Measurements from ENCODE around the gene MAZ. TPM values are rescaled to one million over a fixed set of nuclear protein-coding genes. Genes with fewer than 3 reads are reported as not detected.
A peak's percentile ranks its signal among the peaks of the same experiment; 100 is the strongest.

The MAZ gene
- total and polyA plus RNA-seq, 2 of the 13 experiments (the other 11 are each of a cell fraction or from before 2014, with no cell fraction given) = 203 to 277 TPM

DNA sequence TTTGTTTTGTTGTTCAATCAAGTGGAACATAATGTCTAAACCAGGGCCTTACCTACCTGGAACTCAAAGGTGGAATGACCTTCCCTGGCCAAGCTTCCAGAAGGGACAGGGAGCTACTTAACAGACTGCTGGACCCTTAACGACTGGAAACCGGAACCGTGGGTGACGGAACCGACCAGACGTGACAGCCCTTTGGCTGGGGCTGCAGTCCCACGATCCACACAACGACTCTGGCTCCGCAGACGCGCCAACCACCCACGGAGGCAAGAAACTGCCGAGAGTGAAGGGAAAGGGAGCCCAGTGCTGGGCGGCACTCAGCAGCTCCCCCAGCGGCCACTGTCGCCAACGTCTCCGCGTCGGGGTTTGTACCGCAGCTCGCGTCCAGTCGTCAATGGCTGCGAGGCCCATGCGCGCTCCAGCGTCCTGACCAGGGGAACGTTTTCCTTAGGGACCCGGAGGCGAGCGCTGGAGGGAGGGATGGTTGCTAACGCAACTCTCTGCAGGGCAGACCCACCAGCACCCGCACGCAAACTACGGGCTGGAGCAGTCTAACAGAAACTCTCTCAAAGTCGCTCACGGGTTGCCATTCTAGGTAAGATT lies 21.3 kb upstream of the MAZ start (continued):
- TF ChIP-seq, protein P1, sequence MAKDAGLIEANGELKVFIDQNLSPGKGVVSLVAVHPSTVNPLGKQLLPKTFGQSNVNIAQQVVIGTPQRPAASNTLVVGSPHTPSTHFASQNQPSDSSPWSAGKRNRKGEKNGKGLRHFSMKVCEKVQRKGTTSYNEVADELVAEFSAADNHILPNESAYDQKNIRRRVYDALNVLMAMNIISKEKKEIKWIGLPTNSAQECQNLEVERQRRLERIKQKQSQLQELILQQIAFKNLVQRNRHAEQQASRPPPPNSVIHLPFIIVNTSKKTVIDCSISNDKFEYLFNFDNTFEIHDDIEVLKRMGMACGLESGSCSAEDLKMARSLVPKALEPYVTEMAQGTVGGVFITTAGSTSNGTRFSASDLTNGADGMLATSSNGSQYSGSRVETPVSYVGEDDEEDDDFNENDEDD (CRISPR knock-in tag; IDR thresholded peaks at IDR 0.05; ENCODE audit: borderline replicate concordance) = peak; percentile 64; the same call in 1 of the 2 replicates
- no peak for TF ChIP-seq ZNF235 (CRISPR knock-in tag; IDR thresholded peaks at IDR 0.05; ENCODE audit: borderline replicate concordance)
- TF ChIP-seq KDM6A (CRISPR knock-in tag; IDR thresholded peaks at IDR 0.05; ENCODE audit: low read depth) = 0 out of 2 replicates have a peak, but pooled peaks have one; percentile 38
- no peak for TF ChIP-seq ZNF878 (CRISPR knock-in tag; IDR thresholded peaks at IDR 0.05)
- no peak for TF ChIP-seq ZNF7 (CRISPR knock-in tag; IDR thresholded peaks at IDR 0.05)
- TF ChIP-seq CCDC6 (CRISPR knock-in tag; IDR thresholded peaks at IDR 0.05) = no peak
- TF ChIP-seq, protein P2, sequence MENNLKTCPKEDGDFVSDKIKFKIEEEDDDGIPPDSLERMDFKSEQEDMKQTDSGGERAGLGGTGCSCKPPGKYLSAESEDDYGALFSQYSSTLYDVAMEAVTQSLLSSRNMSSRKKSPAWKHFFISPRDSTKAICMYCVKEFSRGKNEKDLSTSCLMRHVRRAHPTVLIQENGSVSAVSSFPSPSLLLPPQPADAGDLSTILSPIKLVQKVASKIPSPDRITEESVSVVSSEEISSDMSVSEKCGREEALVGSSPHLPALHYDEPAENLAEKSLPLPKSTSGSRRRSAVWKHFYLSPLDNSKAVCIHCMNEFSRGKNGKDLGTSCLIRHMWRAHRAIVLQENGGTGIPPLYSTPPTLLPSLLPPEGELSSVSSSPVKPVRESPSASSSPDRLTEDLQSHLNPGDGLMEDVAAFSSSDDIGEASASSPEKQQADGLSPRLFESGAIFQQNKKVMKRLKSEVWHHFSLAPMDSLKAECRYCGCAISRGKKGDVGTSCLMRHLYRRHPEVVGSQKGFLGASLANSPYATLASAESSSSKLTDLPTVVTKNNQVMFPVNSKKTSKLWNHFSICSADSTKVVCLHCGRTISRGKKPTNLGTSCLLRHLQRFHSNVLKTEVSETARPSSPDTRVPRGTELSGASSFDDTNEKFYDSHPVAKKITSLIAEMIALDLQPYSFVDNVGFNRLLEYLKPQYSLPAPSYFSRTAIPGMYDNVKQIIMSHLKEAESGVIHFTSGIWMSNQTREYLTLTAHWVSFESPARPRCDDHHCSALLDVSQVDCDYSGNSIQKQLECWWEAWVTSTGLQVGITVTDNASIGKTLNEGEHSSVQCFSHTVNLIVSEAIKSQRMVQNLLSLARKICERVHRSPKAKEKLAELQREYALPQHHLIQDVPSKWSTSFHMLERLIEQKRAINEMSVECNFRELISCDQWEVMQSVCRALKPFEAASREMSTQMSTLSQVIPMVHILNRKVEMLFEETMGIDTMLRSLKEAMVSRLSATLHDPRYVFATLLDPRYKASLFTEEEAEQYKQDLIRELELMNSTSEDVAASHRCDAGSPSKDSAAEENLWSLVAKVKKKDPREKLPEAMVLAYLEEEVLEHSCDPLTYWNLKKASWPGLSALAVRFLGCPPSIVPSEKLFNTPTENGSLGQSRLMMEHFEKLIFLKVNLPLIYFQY (CRISPR knock-in tag; IDR thresholded peaks at IDR 0.05; ENCODE audit: borderline replicate concordance) = 0 out of 2 replicates have a peak, but pooled peaks have one; percentile 37
- TF ChIP-seq MYNN (CRISPR knock-in tag; IDR thresholded peaks at IDR 0.05; ENCODE audit: low read depth) = no peak
- TF ChIP-seq, protein P3, sequence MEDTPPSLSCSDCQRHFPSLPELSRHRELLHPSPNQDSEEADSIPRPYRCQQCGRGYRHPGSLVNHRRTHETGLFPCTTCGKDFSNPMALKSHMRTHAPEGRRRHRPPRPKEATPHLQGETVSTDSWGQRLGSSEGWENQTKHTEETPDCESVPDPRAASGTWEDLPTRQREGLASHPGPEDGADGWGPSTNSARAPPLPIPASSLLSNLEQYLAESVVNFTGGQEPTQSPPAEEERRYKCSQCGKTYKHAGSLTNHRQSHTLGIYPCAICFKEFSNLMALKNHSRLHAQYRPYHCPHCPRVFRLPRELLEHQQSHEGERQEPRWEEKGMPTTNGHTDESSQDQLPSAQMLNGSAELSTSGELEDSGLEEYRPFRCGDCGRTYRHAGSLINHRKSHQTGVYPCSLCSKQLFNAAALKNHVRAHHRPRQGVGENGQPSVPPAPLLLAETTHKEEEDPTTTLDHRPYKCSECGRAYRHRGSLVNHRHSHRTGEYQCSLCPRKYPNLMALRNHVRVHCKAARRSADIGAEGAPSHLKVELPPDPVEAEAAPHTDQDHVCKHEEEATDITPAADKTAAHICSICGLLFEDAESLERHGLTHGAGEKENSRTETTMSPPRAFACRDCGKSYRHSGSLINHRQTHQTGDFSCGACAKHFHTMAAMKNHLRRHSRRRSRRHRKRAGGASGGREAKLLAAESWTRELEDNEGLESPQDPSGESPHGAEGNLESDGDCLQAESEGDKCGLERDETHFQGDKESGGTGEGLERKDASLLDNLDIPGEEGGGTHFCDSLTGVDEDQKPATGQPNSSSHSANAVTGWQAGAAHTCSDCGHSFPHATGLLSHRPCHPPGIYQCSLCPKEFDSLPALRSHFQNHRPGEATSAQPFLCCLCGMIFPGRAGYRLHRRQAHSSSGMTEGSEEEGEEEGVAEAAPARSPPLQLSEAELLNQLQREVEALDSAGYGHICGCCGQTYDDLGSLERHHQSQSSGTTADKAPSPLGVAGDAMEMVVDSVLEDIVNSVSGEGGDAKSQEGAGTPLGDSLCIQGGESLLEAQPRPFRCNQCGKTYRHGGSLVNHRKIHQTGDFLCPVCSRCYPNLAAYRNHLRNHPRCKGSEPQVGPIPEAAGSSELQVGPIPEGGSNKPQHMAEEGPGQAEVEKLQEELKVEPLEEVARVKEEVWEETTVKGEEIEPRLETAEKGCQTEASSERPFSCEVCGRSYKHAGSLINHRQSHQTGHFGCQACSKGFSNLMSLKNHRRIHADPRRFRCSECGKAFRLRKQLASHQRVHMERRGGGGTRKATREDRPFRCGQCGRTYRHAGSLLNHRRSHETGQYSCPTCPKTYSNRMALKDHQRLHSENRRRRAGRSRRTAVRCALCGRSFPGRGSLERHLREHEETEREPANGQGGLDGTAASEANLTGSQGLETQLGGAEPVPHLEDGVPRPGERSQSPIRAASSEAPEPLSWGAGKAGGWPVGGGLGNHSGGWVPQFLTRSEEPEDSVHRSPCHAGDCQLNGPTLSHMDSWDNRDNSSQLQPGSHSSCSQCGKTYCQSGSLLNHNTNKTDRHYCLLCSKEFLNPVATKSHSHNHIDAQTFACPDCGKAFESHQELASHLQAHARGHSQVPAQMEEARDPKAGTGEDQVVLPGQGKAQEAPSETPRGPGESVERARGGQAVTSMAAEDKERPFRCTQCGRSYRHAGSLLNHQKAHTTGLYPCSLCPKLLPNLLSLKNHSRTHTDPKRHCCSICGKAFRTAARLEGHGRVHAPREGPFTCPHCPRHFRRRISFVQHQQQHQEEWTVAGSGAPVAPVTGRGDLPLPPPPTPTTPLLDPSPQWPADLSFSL (CRISPR knock-in tag; IDR thresholded peaks at IDR 0.05) = no peak
- TF ChIP-seq ZFP36L1 (CRISPR knock-in tag; IDR thresholded peaks at IDR 0.05) = no peak
- peak; percentile 77 for TF ChIP-seq ZNF556 (CRISPR knock-in tag; IDR thresholded peaks at IDR 0.05; ENCODE audit: borderline replicate concordance)
- peak; percentile 98 for TF ChIP-seq ZNF598 (CRISPR knock-in tag; IDR thresholded peaks at IDR 0.05; ENCODE audit: borderline replicate concordance)
- peak; percentile 31; the same call in 1 of the 2 replicates for TF ChIP-seq ZNF292 (CRISPR knock-in tag; IDR thresholded peaks at IDR 0.05; ENCODE audit: borderline replicate concordance, low read depth)
- no peak for TF ChIP-seq SRSF9 (IDR thresholded peaks at IDR 0.05; ENCODE audit: borderline replicate concordance, insufficient read depth, low read depth, low read length, poor library complexity, severe bottlenecking)
- TF ChIP-seq ZMYM3 (CRISPR knock-in tag; IDR thresholded peaks at IDR 0.05) = peak; percentile 90
- no peak for TF ChIP-seq ZNF557 (CRISPR knock-in tag; IDR thresholded peaks at IDR 0.05)
- TF ChIP-seq PAX8 (CRISPR knock-in tag; IDR thresholded peaks at IDR 0.05; ENCODE audit: borderline replicate concordance) = no peak
- TF ChIP-seq ZNF605 (CRISPR knock-in tag; IDR thresholded peaks at IDR 0.05) = peak; percentile 55; the same call in 1 of the 2 replicates

Data from HepG2 (cell line).